Prostate gland (tissue), 2 donors: ENCODE data around the gene COLEC11. TPM values are rescaled to one million over a fixed set of nuclear protein-coding genes. Genes with fewer than 3 reads are reported as not detected.

ENCODE experiments used
- DNase-seq: peaks from one replicate; pipeline ENCODE4 v3.0.0-alpha.2; 2019; ENCODE audit warnings: low spot score
- H3K27ac ChIP-seq, 2 donors: fragments of 200-600 bp; sonication (generic); 2 replicates each; pipeline ENCODE4 v1.5.1; 2017 to 2019
- H3K27me3 ChIP-seq: fragments of 200-600 bp; sonication (generic); replicated peaks from 2 replicates; pipeline ENCODE4 v1.5.1; 2019; ENCODE audit not compliant: insufficient read depth
- H3K36me3 ChIP-seq, 2 donors: fragments of 200-600 bp; sonication (generic); 1 replicate in 1 of 2; 2 replicates in 1 of 2; pipeline versions ENCODE4 v1.5.1 to v1.8.1; 2017 to 2019
- H3K4me1 ChIP-seq: fragments of 200-600 bp; sonication (generic); replicated peaks from 2 replicates; pipeline ENCODE4 v1.5.1; 2019
- H3K4me3 ChIP-seq, 2 donors: fragments of 200-600 bp; sonication (generic); 2 replicates each; pipeline ENCODE4 v1.5.1; 2017 to 2019
- H3K9me3 ChIP-seq: fragments of 200-600 bp; sonication (generic); 2 replicates; pipeline ENCODE4 v1.5.1; 2017
- POLR2A ChIP-seq: fragments of 450-650 bp; IDR thresholded peaks from one replicate; pipeline ENCODE4 v1.6.1; 2016; ENCODE audit warnings: antibody characterized with exemption, mild to moderate bottlenecking
- POLR2AphosphoS5 ChIP-seq: sonication (generic); formaldehyde crosslinking; IDR thresholded peaks from one replicate; pipeline ENCODE4 v1.6.1; 2017; ENCODE audit warnings: antibody characterized with exemption
- WGBS: methylation state at CpG from one replicate; pipeline ENCODE4 v1.1.5; 2018; 5-methylcytosine and 5-hydroxymethylcytosine counted together
- intact Hi-C: fragments of 100-400 bp; cut with DNase I; formaldehyde crosslinking; loops from one replicate; pipeline ENCODE4 v1.14.2; 2022
- total RNA-seq, 2 donors: library from RNA; depleted of rRNA; stranded (reverse); fragments of >200 nt; gene quantifications; one replicate each; pipeline ENCODE4 v1.1.0, GENCODE V29; 2016
- TF ChIP-seq, protein P1 (sequence below), 4 experiments: fragments of 200-600 bp in 2 of 4; fragments of 450-650 bp in 2 of 4; sonication (generic) in 2 of 4; IDR thresholded peaks; 1 replicate in 3 of 4; 2 replicates in 1 of 4; pipeline ENCODE4 v1.5.1; 2016 to 2019; ENCODE audit warnings: antibody characterized with exemption in 4 of 4, mild to moderate bottlenecking in 2 of 4, moderate library complexity in 2 of 4

COLEC11 gene
- total RNA-seq, 2 donors from 2014 or later: 2.9 to 10.5 TPM

DNA sequence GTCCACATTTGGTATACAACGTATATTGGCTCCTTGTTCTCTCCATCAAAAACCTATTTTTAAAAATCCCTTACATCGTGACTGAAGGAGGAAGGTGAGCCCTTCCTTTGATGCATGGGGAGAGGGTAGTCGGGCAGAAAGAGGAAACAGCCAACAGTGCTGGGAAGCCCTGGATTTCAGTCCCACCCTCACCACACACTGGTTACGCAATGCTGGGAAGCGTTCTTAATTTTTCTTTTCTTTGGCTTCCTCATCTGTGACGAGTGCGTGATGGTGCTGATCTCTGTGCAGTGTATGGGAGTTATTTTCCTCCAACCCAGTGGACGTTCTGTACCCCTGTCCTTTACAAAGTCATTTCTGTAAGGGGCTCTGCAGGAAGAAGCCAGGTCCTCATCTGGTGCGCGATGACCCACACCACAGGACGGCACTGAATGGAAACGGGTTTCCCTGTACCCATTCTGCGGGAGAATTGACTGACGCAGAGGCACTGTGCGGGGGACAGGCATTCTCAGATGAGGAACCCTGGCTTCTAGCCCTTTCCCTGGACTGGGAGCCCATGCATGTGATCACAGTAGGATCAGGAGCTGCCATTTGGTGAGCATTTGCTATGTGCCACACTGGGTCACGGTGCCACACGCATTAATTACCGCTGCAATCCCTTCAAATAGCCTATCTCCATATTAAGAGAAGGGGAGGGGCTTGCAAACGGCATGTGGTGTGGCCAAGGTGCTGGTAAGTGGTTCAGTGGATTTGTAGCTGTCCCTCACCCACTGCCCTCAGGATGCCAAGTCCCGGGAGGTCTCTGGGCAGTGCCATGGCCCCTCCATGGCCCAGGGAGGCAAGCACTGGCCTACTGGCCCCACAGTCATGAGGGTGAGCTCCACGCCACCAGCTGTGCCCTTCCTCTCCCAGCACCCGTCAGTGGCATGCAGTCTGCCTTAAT lies 4.3 kb downstream of the COLEC11 start:
- no peaks in the 10 kb centered on the region for H3K27me3 ChIP-seq
- H3K36me3 ChIP-seq: no peaks in the 10 kb centered on the region
- no peak overlapping the region for H3K4me3 ChIP-seq
- H3K27ac ChIP-seq: no peak overlapping the region
- no peaks in the 10 kb centered on the region for H3K4me1 ChIP-seq
- no peaks in the 10 kb centered on the region for H3K9me3 ChIP-seq
- no peak for TF ChIP-seq POLR2AphosphoS5
- TF ChIP-seq POLR2A: no peak
- TF ChIP-seq, protein P1, sequence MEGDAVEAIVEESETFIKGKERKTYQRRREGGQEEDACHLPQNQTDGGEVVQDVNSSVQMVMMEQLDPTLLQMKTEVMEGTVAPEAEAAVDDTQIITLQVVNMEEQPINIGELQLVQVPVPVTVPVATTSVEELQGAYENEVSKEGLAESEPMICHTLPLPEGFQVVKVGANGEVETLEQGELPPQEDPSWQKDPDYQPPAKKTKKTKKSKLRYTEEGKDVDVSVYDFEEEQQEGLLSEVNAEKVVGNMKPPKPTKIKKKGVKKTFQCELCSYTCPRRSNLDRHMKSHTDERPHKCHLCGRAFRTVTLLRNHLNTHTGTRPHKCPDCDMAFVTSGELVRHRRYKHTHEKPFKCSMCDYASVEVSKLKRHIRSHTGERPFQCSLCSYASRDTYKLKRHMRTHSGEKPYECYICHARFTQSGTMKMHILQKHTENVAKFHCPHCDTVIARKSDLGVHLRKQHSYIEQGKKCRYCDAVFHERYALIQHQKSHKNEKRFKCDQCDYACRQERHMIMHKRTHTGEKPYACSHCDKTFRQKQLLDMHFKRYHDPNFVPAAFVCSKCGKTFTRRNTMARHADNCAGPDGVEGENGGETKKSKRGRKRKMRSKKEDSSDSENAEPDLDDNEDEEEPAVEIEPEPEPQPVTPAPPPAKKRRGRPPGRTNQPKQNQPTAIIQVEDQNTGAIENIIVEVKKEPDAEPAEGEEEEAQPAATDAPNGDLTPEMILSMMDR (IDR thresholded peaks at IDR 0.05): no peak
- no peak for DNase-seq
- WGBS: 86% methylated on average over 22 of the region's 22 CpGs
- intact Hi-C loops: no loop called here

DNA sequence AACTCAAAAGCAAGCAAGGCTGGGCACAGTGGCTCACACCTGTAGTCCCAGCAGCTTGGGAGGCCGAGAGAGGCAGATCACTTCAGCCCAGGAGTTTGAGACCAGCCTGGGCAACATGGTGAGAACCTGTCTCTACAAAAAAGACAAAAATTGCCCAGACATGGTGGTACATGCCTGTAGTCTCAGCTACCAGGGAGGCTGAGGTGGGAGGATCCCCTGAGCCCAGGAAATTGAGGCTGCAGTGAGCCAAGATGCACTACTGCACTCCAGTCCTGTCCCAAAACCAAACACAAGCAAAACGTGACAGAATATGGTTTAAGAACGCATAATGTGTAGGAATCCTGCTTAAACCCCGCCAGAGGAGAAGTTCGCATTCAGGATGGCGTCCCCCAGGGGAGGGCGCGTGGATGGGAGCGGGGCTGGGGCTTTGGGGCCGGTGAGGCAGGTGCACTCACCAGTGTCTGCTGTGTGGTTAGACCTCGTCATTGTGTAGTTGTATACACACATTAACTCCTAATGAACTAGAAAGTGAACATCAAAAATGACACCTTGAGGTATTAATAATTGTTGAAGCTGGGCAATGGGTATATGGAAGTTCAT lies 5.4 kb downstream of the COLEC11 start:
- TF ChIP-seq, protein P1 (IDR thresholded peaks at IDR 0.05): no peak
- TF ChIP-seq POLR2AphosphoS5: no peak
- no peak for DNase-seq
- Histone ChIP-seq H3K36me3 (no peaks in the 10 kb centered on the region), H3K27ac (no peak overlapping the region), H3K4me1 (no peaks in the 10 kb centered on the region), H3K9me3 (no peaks in the 10 kb centered on the region), H3K4me3 (no peak overlapping the region), H3K27me3 (no peaks in the 10 kb centered on the region)
- intact Hi-C loops: no loop called here
- WGBS: 84% methylated on average over 11 of the region's 11 CpGs

DNA sequence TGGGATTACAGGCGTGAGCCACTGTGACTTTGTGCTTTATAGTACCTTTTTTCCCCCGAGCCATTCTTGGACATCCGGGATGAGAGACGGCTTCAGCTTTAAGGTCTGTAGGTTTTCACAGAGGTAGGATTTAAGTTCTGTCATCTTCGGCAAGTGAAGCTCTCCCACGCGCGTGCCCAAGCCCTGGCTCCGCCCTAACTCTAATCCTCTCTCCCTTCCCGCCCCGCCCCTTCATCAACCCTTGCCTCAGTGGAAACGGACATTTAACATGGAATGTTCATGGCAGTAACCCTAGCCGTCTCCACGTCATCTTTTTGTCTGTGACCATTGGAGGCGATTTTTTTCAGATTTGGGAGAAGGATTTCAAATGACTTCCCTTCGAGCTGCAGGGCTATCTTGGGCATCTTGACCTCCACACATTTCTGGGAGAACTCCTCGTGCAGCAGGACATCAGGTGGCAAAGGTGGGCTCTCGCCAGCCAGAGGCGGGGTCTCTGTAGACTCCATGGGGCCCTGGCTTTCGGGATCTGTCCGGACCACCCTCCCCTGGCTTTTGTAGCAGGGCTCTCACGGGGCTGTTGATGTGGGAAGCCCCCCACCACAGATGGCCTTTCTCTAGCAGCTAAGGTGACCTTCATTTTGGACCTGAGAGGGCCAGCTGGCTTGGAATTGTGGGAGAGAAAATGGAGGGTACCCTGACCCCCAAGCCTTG lies 6.8 kb downstream of the COLEC11 start:
- no peak for DNase-seq
- no peaks in the 10 kb centered on the region for H3K9me3 ChIP-seq
- intact Hi-C loops: no loop called here
- TF ChIP-seq POLR2AphosphoS5 (no peak), POLR2A (no peak)
- TF ChIP-seq, protein P1 (IDR thresholded peaks at IDR 0.05): no peak
- no peaks in the 10 kb centered on the region for H3K36me3 ChIP-seq
- WGBS: 76% methylated on average over 22 of the region's 22 CpGs
- H3K27ac ChIP-seq: no peak overlapping the region
- no peak overlapping the region for H3K4me3 ChIP-seq
- H3K27me3 ChIP-seq: no peaks in the 10 kb centered on the region
- H3K4me1 ChIP-seq: no peaks in the 10 kb centered on the region

DNA sequence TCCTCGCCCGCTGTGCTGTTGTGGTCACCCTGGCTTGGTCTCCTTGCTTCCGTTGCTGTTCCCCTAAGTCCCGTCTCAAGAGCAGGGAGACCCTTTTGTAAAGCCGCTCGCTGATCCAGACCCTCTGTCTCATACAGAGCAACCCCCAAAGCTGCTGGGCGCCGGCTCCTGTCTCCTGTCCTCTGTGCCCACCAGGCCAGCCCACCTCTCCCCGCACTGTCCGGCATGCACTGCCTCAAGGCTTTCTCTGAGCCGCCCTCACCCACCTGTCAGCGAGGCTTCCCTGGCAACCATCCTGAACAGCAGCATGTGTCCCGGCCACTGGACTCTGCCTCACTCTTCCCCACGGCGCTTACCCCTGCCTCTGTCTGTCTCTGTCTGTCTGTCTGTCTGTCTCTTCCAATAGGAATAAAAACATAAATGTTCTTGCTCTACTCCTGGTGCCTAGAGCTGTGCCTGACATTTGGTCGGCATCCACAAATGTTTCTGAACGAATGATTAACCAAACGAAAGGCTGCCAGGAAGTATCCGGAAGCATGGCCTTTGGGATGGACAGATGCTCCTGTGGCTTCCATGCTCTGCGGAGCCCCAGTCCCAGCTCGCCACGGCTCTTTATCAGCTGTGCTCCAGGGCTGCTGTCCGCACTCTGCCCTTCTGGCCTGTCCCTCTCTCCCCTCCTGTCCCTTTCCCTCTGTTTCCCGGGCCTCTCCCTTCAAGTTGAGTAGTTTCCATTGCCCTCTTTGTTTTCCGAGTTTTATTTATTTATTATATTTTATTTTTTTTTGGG lies 7.8 kb downstream of the COLEC11 start:
- intact Hi-C loops: no loop called here
- H3K9me3 ChIP-seq: no peaks in the 10 kb centered on the region
- H3K27ac ChIP-seq: no peak overlapping the region
- no peaks in the 10 kb centered on the region for H3K27me3 ChIP-seq
- no peaks in the 10 kb centered on the region for H3K36me3 ChIP-seq
- TF ChIP-seq, protein P1 (IDR thresholded peaks at IDR 0.05): no peak
- no peaks in the 10 kb centered on the region for H3K4me1 ChIP-seq
- no peak overlapping the region for H3K4me3 ChIP-seq
- 84% methylated on average over 25 of the region's 25 CpGs for WGBS
- DNase-seq: no peak
